ENCODE measurements around the gene CYFIP2.

The CYFIP2 gene

GRCh38 chr5:157370967-157371366 lies 105.0 kb downstream of the CYFIP2 start:
- Histone ChIP-seq H3K27ac (ENCODE audit: extremely low read depth, low read depth, low read length) (no peak overlapping the region), H3K9me3 (ENCODE audit: control insufficient read depth, insufficient read depth, low read depth, low read length) (no peaks in the 10 kb centered on the region), H3K4me3 (ENCODE audit: low read depth, low read length) (no peak overlapping the region), H3K36me3 (ENCODE audit: control insufficient read depth in 2 of 2, insufficient read depth in 1 of 2, low read length in 2 of 2) (peaks cover 14 to 78% of the 10 kb centered on the region in 2 experiments), H3K4me1 (ENCODE audit: control insufficient read depth, insufficient read depth, low read length) (no peaks in the 10 kb centered on the region)
- ChIA-PET POLR2A (no interaction called here), CTCF (interaction anchor here (0.6 to 2.9 kb wide), 4 partner anchors 15 to 373 kb away, joined by 3 to 15 read pairs (median 4); no protein-coding TSS in a partner anchor)
- TF ChIP-seq, protein P1, sequence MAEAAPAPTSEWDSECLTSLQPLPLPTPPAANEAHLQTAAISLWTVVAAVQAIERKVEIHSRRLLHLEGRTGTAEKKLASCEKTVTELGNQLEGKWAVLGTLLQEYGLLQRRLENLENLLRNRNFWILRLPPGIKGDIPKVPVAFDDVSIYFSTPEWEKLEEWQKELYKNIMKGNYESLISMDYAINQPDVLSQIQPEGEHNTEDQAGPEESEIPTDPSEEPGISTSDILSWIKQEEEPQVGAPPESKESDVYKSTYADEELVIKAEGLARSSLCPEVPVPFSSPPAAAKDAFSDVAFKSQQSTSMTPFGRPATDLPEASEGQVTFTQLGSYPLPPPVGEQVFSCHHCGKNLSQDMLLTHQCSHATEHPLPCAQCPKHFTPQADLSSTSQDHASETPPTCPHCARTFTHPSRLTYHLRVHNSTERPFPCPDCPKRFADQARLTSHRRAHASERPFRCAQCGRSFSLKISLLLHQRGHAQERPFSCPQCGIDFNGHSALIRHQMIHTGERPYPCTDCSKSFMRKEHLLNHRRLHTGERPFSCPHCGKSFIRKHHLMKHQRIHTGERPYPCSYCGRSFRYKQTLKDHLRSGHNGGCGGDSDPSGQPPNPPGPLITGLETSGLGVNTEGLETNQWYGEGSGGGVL (tag by site-specific recombination; IDR thresholded peaks at IDR 0.05): no peak
- TF ChIP-seq, protein P2, sequence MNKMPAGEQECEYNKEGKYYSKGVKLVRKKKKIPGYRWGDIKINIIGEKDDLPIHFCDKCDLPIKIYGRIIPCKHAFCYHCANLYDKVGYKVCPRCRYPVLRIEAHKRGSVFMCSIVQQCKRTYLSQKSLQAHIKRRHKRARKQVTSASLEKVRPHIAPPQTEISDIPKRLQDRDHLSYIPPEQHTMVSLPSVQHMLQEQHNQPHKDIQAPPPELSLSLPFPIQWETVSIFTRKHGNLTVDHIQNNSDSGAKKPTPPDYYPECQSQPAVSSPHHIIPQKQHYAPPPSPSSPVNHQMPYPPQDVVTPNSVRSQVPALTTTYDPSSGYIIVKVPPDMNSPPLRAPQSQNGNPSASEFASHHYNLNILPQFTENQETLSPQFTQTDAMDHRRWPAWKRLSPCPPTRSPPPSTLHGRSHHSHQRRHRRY (tag by site-specific recombination; IDR thresholded peaks at IDR 0.05): no peak
- peak; percentile 80; the same call in 1 of the 2 replicates for TF ChIP-seq ZNF449 (tag by site-specific recombination; IDR thresholded peaks at IDR 0.05)
- TF ChIP-seq, protein P3, sequence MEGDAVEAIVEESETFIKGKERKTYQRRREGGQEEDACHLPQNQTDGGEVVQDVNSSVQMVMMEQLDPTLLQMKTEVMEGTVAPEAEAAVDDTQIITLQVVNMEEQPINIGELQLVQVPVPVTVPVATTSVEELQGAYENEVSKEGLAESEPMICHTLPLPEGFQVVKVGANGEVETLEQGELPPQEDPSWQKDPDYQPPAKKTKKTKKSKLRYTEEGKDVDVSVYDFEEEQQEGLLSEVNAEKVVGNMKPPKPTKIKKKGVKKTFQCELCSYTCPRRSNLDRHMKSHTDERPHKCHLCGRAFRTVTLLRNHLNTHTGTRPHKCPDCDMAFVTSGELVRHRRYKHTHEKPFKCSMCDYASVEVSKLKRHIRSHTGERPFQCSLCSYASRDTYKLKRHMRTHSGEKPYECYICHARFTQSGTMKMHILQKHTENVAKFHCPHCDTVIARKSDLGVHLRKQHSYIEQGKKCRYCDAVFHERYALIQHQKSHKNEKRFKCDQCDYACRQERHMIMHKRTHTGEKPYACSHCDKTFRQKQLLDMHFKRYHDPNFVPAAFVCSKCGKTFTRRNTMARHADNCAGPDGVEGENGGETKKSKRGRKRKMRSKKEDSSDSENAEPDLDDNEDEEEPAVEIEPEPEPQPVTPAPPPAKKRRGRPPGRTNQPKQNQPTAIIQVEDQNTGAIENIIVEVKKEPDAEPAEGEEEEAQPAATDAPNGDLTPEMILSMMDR (tag by site-specific recombination; IDR thresholded peaks at IDR 0.05): no peak

DNA sequence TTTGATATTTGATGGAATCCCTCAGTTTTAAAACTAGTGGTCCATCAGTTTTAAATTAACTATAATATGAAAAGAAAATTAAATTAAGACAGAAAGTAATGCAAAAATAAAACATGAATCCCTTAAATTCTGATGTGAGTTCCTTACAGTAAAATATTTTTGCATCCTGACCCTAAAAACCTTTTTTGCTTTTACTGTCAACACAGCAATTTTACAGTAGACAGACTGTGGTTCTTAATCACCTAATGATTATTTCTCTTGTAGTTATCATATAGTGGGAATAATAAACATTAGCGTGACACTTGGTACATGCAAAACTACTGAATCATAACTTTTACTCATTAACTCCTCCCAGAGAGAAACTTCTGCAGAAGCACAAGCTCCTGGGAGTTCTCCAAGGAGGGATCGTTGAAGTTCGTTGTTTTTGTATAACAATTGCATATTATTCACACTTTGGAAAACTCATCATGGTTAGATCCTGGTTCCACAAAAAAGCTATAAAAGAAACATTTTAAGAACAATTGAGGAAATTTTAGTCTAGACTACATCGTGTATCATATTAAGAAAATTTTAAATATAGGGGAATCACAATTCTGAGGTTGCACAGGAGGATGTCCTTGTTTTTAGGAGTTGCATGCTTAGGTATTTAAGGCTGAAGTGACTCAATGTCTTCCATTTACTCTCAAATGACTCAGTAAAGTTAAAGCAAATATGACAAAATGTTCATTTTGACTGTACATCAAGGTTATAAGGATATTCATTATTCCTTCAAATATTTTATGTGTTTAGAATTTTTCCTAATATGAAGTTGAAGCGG lies 105.9 kb downstream of the CYFIP2 start:
- Histone ChIP-seq H3K27ac (ENCODE audit: extremely low read depth, low read depth, low read length) (no peak overlapping the region), H3K4me1 (ENCODE audit: control insufficient read depth, insufficient read depth, low read length) (no peaks in the 10 kb centered on the region), H3K36me3 (ENCODE audit: control insufficient read depth in 2 of 2, insufficient read depth in 1 of 2, low read length in 2 of 2) (peaks cover 12 to 78% of the 10 kb centered on the region in 2 experiments), H3K4me3 (ENCODE audit: low read depth, low read length) (no peak overlapping the region), H3K9me3 (ENCODE audit: control insufficient read depth, insufficient read depth, low read depth, low read length) (no peaks in the 10 kb centered on the region)
- TF ChIP-seq ZNF777 (tag by site-specific recombination; IDR thresholded peaks at IDR 0.05; ENCODE audit: borderline replicate concordance): no peak
- no peak for TF ChIP-seq ZNF791 (tag by site-specific recombination; IDR thresholded peaks at IDR 0.05)
- no peak for TF ChIP-seq ZNF530 (tag by site-specific recombination; IDR thresholded peaks at IDR 0.05; ENCODE audit: low read depth)
- no peak for TF ChIP-seq OVOL3 (tag by site-specific recombination; IDR thresholded peaks at IDR 0.05)
- TF ChIP-seq ZNF26 (tag by site-specific recombination; IDR thresholded peaks at IDR 0.05): no peak
- no peak for TF ChIP-seq KLF9 (tag by site-specific recombination; IDR thresholded peaks at IDR 0.05; ENCODE audit: low read depth)
- no peak for TF ChIP-seq ZNF768 (tag by site-specific recombination; IDR thresholded peaks at IDR 0.05)
- no peak for TF ChIP-seq ZNF488 (tag by site-specific recombination; IDR thresholded peaks at IDR 0.05)
- TF ChIP-seq, protein P4, sequence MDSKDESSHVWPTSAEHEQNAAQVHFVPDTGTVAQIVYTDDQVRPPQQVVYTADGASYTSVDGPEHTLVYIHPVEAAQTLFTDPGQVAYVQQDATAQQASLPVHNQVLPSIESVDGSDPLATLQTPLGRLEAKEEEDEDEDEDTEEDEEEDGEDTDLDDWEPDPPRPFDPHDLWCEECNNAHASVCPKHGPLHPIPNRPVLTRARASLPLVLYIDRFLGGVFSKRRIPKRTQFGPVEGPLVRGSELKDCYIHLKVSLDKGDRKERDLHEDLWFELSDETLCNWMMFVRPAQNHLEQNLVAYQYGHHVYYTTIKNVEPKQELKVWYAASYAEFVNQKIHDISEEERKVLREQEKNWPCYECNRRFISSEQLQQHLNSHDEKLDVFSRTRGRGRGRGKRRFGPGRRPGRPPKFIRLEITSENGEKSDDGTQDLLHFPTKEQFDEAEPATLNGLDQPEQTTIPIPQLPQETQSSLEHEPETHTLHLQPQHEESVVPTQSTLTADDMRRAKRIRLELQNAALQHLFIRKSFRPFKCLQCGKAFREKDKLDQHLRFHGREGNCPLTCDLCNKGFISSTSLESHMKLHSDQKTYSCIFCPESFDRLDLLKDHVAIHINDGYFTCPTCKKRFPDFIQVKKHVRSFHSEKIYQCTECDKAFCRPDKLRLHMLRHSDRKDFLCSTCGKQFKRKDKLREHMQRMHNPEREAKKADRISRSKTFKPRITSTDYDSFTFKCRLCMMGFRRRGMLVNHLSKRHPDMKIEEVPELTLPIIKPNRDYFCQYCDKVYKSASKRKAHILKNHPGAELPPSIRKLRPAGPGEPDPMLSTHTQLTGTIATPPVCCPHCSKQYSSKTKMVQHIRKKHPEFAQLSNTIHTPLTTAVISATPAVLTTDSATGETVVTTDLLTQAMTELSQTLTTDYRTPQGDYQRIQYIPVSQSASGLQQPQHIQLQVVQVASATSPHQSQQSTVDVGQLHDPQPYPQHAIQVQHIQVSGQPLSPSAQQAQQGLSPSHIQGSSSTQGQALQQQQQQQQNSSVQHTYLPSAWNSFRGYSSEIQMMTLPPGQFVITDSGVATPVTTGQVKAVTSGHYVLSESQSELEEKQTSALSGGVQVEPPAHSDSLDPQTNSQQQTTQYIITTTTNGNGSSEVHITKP (tag by site-specific recombination; IDR thresholded peaks at IDR 0.05): no peak
- CTCF ChIA-PET: interaction anchor here (0.6 to 2.9 kb wide), 4 partner anchors 16 to 372 kb away, joined by 3 to 15 read pairs (median 4); no protein-coding TSS in a partner anchor
- POLR2A ChIA-PET: no interaction called here
